Brain microvascular endothelial cell (primary cell): ENCODE measurements around the gene ZNRF3.

Source experiments
- DNase-seq: peaks from one replicate; pipeline ENCODE4 v3.0.0-alpha.2; 2020
- H3K27ac ChIP-seq: fragments of 250-450 bp; sonication (Bioruptor Pico); 2 replicates; pipeline ENCODE4 v1.5.1; 2020; ENCODE audit warnings: mild to moderate bottlenecking, moderate library complexity
- H3K27me3 ChIP-seq: fragments of 250-450 bp; sonication (Bioruptor Pico); replicated peaks from 2 replicates; pipeline ENCODE4 v1.5.1; 2020; ENCODE audit warnings: mild to moderate bottlenecking
- H3K36me3 ChIP-seq: fragments of 250-450 bp; sonication (Bioruptor Pico); replicated peaks from 2 replicates; pipeline ENCODE4 v1.5.1; 2020; ENCODE audit warnings: mild to moderate bottlenecking
- H3K4me3 ChIP-seq: 2 replicates; pipeline ENCODE4 v1.5.1; 2011; ENCODE audit warnings: low read depth, mild to moderate bottlenecking, control low read depth, low read length, moderate library complexity
- CTCF ChIP-seq: IDR thresholded peaks from 2 replicates; pipeline ENCODE4 v1.5.1; 2011; ENCODE audit warnings: low read depth, mild to moderate bottlenecking, moderate library complexity, low read length, control low read depth, inconsistent platforms; ENCODE audit errors: missing control alignments
- in situ Hi-C: cut with HindIII; loops from 2 replicates; pipeline ENCODE4 v1.10.0; 2017; ENCODE audit warnings: low sequenced_read_pairs, low pct_ligation_motif_present

Gene ZNRF3

DNA sequence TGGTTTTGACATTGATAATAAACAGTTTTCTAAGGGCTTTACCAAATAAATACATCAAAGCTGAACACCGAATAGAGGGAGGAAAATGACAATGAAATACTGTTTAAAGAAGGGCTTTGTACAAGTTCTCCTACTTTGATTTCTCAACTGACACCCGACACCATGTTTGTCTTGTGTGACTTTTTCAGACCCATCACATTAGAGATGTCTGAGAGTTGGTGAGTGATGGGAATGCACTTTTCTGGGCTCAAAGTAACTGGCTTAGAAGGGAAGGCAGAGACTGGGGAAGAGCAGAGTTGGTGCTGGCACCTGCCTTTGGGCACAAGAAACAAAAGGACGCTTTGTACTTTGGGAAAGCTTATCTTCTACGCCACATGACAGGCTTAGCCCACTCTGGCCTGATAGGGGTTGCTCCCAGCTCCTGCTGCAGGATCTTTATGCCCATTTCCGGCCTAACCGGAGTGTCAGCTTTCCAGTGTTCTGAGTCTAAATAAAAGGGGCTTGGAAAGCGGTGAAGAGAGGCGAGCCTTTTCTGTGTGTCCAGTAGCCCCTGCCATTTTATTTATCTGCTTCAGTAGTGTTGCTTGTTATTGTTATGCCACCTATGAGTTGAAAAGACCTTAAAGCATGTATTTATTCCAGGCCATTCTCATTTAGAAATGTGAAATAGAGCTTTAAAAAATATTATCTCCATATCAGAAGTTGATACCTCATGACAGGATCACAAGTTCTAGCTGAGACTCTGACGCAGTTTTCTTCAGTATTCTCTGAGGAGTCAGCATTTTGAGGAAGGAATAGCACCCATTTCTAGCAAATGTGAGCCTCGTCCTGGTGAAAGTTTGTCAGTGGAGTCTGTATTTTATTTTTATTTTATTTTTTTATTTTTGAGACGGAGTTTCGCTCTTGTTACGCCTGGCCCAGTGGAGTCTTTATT lies 213.6 kb downstream of the ZNRF3 start:
- Histone ChIP-seq H3K4me3 (no peak overlapping the region), H3K27ac (no peak overlapping the region), H3K36me3 (no peaks in the 10 kb centered on the region), H3K27me3 (no peaks in the 10 kb centered on the region)
- no peak for DNase-seq
- in situ Hi-C loops, result no loop called here
- no peak for TF ChIP-seq CTCF

DNA sequence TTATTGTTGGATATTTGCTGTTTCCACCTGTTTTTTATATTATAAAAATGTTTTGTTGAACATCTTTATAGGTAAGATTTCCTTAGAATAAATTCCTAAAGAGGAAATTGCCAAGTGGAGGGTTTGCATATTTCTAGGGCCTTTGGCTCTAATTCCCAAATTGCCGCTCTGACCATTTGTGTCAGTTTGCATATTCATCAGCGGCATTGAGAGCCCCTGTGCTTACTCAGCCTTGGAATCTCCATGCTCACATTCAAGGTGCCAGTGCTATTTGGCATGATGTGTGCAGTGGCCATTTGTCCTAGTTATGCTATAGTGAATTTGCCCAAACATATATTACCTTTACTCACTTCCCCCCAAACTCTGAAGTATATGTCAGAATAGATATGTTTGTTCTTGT lies 214.9 kb downstream of the ZNRF3 start:
- H3K36me3 ChIP-seq, result no peaks in the 10 kb centered on the region
- in situ Hi-C loops, result no loop called here
- no peak overlapping the region for H3K4me3 ChIP-seq
- H3K27ac ChIP-seq, result no peak overlapping the region
- DNase-seq, result no peak
- H3K27me3 ChIP-seq, result no peaks in the 10 kb centered on the region
- TF ChIP-seq CTCF, result no peak

- H3K27me3 ChIP-seq, result no peaks in the 10 kb centered on the region
- H3K4me3 ChIP-seq, result no peak overlapping the region
- H3K36me3 ChIP-seq, result no peaks in the 10 kb centered on the region
- no peak overlapping the region for H3K27ac ChIP-seq
- no peak for DNase-seq
- in situ Hi-C loops, result no loop called here
- no peak for TF ChIP-seq CTCF
Measured at GRCh38 chr22:29102300-29102699, 218.9 kb downstream of the ZNRF3 start.

DNA sequence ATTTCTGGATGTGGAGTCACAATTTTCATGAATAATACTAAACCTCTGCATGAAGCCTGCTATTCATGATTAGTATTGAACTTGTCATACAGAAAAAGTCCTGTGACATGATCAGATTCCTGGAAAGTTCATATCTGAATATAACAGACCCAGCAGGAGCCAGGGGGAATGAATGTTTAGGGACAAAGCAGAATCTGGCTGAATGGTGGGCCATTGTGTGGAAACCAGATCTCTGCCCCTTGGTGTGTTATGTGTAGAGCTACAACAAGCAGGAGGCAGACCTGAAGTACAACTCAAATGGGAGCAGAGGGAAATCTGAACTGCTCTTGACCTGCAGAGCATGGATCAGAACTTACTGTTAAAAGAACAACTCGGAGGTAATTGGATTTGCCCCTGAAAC lies 219.7 kb downstream of the ZNRF3 start:
- no peak for DNase-seq
- H3K36me3 ChIP-seq, result no peaks in the 10 kb centered on the region
- in situ Hi-C loops, result no loop called here
- no peaks in the 10 kb centered on the region for H3K27me3 ChIP-seq
- H3K4me3 ChIP-seq, result no peak overlapping the region
- TF ChIP-seq CTCF, result no peak
- H3K27ac ChIP-seq, result no peak overlapping the region

DNA sequence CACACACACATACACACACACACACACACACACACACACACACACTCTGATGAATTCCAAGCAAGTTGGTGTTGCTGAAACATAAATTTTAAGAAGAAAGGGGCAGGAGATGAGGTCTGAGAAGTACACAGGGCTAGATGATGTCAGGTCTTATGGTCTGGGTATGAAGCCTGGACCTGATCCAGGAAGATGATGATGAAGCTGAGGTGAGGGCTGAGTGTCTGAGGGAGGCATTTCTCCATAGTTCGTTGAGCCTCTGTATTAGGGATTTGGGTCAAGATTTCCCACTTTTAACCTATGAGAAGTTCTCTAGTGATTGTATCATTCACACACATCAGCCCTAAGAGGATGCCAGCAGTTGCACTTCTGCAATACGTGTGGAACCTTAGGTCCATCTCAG lies 222.1 kb downstream of the ZNRF3 start:
- no peak for TF ChIP-seq CTCF
- H3K27ac ChIP-seq, result no peak overlapping the region

More for the DNA sequence above, 222.1 kb downstream of the ZNRF3 start:
- H3K27me3 ChIP-seq, result no peaks in the 10 kb centered on the region
- no peaks in the 10 kb centered on the region for H3K36me3 ChIP-seq
- no peak for DNase-seq
- in situ Hi-C loops, result no loop called here
- no peak overlapping the region for H3K4me3 ChIP-seq
